Stimulated activated CD4-positive, alpha-beta T cell treated with anti-CD3 and anti-CD28 coated beads, Interleukin-1b, Interleukin-23, amount 100 ng/mL, for 24 hours (primary cell): ENCODE results near the gene RNF126.

Experiments used
- DNase-seq, 4 experiments: peaks; one replicate each; pipeline ENCODE4 v3.0.0-alpha.2; 2020; ENCODE audit warnings: low read depth in 4 of 4, low spot score in 1 of 4

Gene RNF126

DNA sequence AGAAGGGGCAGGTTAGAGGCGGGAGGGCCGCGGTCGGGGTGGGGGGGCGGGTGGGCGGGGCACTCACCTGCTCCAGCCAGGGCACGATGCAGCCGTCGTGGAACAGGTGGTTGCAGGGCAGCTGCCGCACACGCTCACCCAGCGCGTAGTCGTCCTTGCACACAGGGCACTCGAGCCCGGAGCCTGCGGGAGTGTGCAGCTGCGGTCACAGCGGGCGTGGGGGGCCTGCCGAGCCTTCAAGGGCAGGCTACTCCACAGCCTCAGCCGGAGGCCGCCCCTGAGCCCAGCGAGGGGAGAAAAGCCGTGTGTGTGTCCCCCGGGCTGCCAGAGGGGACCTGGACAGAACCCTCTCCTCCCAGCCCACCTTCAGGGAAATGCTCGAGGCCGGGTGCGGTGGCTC is 14.7 kb downstream of the RNF126 start:
- no peak for DNase-seq

DNA sequence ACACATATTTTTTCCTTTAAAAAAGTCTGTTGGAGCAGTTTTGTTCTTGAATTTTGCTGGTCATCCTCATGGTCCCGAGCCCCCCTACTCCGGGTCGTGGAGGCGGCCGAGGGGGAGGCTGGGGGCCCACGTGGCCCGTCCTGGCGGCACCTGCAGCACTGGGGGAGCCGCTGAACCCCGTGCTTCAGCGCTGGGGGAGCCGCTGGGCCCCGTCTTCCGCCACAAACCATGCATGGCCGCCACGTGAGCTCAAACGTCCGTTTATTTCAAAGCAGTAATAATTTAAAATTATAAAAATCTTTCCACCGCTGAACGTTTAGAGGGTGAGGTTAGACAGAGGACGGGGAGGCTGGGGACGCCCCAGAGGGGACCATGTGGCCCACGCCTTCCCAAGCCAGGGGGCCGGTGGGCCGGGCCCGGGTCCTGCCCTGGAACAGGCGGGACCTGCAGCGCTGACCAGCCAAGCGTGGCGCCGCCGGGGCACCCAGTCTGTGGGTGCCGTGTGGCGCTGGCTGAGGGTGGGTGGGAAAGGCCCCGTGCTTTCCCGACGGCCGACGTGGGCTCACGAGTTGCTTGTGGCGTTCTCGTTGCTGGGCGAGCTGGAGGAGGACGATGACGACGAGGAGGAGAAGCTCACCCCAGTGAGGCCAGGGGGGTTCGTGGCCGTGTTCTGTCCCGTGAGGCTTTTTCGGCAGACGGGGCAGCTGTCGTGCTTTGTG is 15.3 kb downstream of the RNF126 start:
- no peak for DNase-seq

DNA sequence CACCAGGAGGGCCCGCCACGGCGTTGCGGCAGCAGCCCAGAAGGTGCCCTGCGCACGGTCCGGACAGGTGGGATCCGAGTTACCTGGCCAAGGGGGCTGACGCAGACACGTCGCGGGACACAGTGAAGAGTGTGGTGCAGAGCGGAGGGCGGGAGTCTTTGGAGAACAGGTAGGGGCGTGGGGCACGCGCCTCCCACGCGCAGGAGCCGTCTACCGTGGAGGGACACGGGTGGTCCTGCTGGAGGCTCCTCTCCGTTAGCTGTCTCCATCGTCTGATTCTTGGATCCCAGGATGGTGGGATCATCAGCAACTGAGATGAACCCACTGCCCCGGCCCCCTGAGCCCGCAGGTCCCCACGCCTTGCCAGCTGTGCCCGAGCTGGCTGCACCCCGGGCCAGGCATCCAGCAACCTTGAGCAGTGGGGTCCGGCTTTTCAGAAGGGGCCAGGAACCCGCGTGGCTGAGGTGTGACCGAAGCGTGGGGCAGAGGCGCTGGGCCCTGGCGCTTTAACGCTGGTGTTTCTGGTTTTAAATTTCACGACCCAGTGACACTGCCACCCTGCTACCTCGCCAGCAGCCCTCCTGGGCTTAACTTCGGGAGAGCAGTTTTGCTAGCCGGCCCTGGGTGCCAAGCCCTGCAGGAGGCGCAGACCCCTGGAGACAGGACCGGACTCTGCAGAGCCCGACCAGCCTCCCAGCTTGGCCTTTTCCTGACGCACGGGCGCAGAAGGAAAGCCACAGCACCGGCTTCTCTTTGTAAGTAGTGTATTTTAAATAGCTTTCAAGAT is 16.0 kb downstream of the RNF126 start:
- DNase-seq: no peak

DNA sequence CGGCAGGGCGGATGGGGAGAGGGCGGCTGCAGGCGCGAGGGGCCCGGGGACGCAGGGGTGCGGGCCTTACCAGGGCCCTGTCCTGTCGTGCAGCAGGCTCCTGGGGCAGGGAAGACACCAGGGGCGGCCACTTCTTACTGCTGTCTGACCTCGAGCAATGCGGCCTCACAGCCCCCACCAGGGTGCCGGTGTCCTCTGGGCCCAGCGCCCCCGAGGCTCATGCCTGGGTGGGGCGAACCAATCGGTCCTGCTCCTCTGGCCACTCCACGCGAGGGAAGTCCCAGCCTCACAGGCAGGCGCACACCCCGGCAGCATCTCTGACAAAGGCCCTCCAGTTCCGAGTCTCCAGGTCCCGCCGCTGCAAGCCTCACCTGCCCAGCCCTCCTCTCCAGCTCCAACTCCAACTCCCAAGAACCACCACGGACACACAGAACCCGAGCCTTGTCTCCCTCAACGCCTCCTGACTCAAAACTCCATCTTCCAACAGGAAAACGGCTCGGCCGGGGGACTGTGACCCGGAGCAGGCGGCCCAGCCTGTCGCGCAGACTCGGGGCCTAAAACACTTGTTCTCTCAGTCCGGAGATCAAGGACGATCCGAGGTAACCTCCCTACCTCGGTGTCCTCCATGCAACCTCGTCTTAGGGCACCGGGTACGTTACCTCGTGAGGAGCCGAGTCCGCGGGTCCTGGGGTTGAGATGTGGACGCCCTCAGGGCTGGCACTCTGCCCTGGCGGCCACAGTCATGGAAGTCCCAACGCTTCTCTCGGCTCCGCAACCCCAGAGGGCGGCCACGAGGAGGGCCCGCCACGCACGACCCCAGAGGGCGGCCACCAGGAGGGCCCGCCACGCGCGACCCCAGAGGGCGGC is 16.9 kb downstream of the RNF126 start:
- DNase-seq: no peak

DNA sequence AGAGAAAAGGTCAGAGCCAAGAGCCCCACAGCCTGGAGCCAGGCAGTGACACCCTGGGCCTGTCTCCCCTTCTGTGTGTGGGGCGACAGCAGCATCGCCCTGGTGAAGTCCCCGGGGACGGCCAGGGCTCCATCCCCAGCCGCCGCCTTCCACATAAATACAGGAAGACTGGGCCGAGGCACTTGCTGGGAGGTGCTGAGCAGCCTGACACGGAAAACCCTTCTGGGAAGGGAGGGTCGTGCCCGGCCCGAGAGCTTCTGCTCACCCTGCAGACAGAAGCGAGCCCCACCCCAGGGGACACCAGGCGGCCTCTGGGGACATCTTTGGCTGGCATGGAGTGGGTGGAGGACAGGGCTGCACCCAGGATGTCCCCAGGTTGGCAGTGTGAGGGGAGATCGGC is 18.2 kb downstream of the RNF126 start:
- no peak for DNase-seq

DNA sequence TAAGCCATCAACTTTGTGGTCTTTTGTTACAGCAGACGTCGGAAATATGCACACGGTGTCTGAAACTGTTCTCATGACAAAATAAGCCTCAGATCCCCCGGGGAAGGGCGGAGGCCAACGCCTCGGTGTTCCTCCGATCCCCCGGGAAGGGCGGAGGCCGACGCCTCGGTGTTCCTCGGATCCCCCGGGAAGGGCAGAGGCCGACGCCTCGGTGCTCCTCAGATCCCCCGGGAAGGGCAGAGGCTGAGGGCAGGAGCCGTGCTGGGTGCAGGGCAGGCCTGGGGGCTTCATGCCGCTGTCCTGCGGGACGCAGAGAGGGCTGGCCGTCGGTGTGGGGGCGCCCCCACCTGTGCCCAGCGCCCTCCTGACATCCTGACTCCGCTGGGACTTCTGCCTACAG is 18.7 kb downstream of the RNF126 start:
- no peak for DNase-seq

DNA sequence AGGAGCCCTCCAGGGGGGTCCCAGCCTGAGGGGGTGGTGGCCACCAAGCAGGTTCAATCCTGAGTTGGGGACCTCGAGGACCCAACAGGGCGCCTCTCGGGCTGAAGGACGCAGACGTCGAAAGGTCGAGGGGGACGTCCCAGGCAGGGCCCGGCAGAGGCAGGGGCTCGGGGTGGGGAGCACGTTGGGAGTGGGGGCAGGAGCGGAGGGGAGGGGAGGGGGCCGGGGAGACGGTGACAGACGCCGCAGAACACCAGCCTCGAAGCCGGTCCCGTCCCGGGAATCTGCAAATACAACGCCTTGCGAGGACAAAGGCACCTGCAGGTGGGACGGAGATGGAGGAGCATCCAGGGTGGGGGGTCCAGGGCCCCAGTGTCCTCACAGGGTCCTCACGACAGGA is 19.3 kb downstream of the RNF126 start:
- no peak for DNase-seq

DNA sequence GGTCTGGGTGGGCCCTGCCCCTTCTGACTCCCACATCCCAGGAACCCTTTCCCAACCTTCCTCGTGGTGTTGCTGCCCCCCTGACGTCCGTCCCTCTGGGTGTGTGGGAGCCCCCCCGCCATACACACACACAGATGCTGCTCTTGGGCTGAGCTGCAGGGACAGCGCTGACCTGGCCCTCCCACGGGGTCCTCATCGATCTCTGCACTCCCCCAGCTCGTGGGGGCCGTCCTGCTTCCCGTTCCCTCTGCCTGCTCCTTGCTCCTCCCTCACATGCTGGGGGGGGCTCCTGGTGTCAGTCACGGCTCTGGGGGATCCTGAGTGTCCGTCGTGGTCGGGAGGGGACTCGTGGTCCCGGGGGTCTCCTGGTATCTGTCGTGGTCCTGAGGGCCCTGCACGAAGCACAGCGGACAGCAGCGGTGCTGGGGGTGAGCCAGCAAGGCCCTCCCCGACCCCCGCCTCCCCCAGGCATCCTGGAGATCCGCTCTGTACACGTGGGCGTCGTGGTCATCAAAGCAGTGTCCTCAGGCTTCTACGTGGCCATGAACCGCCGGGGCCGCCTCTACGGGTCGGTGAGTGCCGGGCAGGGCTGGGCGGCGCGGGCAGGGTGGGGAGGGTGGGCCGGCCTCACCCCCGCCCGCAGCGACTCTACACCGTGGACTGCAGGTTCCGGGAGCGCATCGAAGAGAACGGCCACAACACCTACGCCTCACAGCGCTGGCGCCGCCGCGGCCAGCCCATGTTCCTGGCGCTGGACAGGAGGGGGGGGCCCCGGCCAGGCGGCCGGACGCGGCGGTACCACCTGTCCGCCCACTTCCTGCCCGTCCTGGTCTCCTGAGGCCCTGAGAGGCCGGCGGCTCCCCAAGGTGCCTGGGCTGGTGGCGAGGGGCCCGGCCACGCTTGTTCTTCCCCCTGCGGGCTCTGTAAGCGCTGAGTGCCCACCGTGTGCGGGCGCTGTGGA is 20.0 kb downstream of the RNF126 start:
- DNase-seq: no peak

DNA sequence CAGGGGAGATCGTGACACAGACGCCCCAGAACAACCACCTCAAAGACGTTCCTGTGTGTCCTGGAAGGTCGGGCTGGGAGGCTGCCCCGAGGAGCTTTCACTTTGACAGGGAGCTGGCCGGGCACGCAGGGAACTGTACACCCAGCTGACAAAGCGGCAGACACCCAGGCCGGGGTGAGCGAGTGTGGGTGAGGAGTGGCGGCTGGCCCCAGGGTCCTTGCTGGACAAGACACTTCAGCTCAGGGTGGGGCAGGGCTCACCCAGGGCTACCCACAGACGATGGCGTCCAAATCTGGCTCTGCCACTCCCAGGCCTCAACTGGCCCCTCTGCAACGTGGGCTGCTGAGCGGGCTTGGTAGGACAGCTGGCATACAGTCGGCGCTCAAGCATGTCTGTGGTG is 21.3 kb downstream of the RNF126 start:
- DNase-seq: no peak

DNA sequence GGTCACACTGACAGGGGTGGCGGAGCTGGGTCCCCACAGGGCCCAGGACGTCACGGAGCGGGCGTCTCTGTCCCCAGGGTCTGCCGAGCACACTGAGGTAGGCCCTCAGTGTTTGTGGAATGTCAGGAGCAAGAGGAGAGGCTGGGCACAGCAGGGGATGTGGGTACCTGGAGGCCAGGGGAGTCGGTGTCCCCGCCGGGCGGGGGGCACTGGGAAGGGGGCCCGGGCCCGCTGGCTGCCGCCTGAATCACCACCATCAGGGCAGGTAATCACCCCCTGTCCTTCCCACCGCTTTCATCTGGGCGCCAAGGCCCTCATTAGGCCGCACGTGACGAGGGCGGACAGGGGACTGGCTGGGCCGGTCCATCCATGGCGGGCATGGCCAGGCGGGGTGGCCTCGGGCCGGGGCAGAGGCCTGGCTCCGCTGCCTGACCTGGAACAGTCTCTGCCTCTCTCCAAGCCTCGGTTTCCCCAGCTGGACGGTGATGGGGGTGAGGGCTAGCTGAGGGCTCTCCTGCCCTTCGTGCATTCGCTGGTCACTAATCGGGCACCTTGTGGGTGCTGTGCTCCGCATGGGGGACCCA is 22.3 kb downstream of the RNF126 start:
- no peak for DNase-seq

DNA sequence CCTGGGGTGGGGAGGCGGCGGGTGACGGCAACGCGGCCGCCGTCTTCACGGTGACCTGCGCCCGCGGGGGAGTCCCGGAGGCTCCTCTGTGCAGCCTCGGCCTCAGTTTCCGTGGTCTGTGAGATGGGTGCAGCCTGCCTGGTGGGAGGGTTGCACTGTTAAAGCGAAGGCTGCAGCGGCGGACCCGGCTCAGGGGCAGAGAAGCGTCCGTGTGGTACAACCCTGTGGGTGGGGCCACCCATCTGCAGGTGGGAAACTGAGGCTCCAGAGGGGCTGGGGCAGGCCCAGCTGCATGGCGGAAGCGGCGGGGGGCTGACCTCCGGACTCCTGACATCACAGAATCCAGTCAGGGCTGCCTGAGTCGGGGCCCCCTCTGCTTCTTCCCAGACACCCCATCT is 22.9 kb downstream of the RNF126 start:
- no peak for DNase-seq

DNA sequence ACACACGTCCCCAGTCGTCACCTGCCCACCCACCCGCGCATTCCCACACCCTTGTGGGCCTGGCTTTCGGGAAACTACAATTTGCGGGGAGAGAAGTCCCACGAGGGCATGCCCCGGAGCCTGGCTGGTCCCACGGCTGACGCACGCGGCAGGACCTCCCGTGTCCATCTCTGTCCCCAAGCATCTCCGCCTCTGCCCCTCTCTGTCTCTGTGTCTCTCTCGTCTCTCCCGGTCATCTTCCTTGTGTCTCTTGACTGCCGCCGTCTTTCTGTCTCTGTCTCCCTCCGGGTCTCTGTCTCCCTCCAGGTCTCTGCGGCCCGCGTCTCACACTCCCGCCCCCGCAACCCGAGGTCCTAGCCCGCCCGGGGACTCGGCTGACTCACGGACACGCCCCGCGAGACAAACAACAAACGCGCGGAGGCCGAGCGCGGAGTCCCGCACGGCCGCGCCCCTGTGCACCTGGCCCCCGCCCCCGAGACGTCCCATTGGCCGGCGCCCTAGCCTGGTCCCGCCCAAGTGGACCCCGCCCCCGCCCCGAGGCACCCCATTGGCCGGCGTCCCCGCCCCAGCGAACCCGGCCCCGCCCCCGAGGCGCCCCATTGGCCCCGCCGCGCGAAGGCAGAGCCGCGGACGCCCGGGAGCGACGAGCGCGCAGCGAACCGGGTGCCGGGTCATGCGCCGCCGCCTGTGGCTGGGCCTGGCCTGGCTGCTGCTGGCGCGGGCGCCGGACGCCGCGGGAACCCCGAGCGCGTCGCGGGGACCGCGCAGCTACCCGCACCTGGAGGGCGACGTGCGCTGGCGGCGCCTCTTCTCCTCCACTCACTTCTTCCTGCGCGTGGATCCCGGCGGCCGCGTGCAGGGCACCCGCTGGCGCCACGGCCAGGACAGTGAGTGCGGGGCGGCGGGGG is 23.5 kb downstream of the RNF126 start, which contains the start of gene FGF22:
FGF22 (plus strand) TSS at position 627 of the 908 bp plus-strand sequence; CDS start at position 674, 47 bp downstream.
- DNase-seq: peak; percentile 89 to 94 (median 94)

DNA sequence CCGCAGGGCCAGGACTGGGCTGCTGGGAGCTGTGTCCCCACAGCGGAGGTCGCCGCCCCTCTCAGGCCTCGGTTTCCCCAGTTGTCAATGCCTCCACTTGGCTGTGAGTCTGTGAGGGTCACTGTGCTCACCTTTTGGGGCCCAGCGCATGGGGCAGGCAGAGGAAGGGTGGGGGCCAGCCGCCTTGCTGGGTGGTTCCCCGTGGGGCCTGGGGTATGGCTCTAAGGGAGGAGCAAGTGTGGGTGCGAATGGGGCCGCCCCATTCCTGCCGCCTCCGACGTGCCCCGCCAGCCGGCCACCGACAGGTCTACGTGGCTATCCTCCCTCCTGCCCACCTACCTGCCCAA is 24.1 kb downstream of the RNF126 start:
- no peak for DNase-seq

DNA sequence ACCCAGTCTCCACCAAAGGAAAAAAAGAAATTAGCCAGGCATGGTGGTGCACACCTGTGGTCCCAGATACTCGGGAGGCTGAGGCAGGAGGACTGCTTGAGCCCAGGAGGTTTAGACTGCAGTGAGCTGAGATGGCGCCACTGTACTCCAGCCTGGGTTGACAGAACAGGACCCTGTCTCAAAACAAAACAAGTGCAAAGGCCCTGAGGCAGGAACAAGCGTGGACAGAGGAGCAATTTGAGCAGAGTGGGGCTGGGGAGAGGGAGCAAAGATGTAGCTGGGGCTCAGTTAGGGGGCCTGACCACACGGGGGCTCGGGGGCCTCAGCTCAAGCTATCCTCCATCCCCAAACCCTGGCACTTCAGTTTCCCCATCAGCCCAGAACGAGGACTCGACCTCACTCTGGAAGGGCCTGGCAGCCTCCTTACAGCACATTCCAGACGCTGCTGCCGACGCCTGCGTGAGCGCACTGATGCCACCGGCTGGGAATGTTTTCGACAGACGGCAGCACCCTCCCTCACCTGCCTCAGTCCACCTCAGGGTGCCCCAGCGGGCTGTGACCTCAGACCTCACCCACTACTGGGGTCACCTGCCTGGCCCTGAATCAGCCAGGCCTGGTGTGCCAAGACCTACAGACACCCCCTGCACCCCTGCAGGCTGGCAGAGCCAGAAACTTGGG is 27.9 kb downstream of the RNF126 start:
- no peak for DNase-seq

DNA sequence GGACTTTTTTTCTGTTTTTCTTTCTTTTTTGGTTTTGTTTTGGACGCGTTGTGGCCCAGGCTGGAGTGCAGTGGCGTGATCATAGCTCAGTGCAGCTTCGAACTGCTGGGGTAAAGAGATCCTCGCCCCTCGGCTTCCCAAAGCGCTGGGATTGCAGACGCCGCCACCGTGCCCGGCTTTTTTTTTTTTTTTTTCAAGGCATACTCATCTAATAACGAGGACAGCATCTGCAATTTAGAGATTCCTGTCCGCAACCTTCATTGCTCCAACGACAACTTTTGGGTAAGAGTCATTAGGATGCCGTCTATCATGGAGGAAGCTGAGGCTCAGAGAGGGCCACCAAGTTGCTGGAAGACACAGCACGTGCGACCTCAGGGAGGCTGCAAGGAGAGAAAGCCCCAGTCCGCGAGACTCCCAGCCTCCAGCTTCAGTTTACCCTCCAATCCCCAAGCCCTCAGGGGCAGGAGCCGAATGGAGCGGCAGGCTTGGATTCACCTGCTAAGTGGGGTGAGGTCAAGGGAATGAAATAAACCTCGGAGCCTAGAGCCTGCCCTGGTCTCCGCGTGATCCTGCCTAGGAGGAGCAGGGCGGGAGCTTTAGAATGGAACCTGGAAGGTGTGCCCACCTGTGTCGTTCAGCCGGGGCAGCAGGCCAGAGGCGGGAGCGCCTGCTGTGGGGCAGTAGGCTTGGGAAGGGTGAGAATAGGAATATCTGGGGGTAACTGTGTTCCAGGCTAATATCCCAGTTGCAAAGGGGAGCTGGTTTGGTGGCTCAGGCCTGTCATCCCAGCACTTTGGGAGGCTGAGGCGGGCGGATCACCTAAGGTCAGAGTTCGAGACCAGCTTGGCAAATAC is 29.0 kb downstream of the RNF126 start:
- DNase-seq: no peak

DNA sequence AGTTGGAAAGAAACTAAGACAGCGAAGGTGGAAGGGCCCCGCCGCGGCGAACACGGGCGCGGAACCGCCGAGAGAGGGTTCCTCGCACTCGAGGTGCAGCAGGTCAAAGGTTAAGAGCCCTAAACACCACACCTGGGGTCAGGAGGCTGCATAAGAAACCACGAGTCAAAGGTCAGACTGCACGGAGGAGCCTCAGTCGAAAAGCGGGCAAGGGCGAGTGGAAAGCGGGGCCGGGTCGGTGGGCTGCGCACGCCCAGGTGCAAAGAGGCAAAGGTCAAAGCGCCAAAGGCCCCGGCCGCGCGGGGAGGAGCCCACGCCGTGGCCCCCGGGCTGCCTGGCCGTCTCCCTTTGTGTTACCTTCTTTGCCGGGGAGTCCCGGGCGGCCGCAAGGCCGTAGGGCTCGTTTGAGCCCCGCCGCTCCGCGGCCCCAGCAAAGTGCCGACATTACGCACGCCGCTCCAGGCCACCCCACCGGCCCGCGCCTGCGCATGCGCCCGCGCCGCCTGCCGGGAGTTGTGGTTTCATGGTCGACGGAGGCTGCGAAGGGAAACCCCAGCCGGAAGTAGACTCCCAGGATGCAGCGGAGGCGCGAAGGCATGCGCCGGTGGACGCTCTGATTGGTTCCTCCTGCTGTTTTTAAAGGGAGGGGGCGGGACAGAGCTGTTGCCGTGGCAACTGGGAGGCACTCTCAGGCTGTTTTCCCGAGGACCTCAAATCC is 29.8 kb downstream of the RNF126 start, which contains the start of gene POLRMT:
POLRMT (minus strand) TSS at position 470 of the 718 bp plus-strand sequence; CDS start at position 445, 25 bp downstream.
- peak; percentile 90 to 94 (median 92) for DNase-seq

DNA sequence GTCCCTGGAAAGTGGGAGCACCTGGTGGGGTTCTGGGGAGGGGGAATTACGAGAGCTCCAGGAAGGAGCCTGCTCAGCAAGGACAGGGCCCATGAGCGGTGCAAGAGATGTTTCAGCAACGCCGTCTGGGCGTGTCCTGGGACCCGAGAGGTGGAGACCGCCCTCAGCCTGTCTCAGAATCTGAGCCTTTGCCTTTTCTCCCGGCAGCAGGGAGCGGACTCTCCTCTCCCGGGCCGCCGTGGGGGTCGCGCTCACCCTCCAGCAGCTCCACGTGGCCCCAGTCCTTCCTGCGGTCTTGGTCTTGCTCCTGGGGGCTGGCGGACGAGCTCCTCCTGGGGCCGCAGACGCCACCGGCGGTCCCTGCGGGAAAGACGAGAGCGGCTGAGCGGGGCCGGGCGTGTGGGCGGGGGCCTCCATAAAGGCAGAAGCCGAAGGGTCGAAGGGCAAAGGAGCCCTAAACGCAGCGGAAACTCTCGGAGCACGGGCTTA is 30.4 kb downstream of the RNF126 start:
- peak in 2 of 4 experiments; percentile 25 to 47 for DNase-seq
